ENCODE results near the gene MAGI1. TPM values are rescaled to one million over a fixed set of nuclear protein-coding genes. Genes with fewer than 3 reads are reported as not detected.

The MAGI1 gene
- total RNA-seq, 2 experiments from 2014 or later = 0.29 to 4.3 TPM

- Mint-ChIP-seq H3K9me3 (ENCODE audit: low read depth) (peaks cover 2% of the 10 kb centered on the region), H3K4me1 (no peaks in the 10 kb centered on the region), H3K4me3 (no peak overlapping the region), H3K27ac (no peak overlapping the region), H3K27me3 (no peaks in the 10 kb centered on the region), H3K36me3 (no peaks in the 10 kb centered on the region)
- no peak for ATAC-seq
- no peak for DNase-seq
- CTCF ChIA-PET = no interaction called here
Measured at GRCh38 chr3:65445573-65446169, 593.0 kb downstream of the MAGI1 start.

GRCh38 chr3:65444447-65444815, 594.3 kb downstream of the MAGI1 start:
- no peak for ATAC-seq
- peaks cover 2% of the 10 kb centered on the region for H3K9me3 Mint-ChIP-seq (ENCODE audit: low read depth)
- H3K36me3 Mint-ChIP-seq = no peaks in the 10 kb centered on the region

GRCh38 chr3:65443739-65444446, 594.8 kb downstream of the MAGI1 start:
- Mint-ChIP-seq H3K27ac (no peak overlapping the region), H3K27me3 (no peaks in the 10 kb centered on the region), H3K9me3 (ENCODE audit: low read depth) (peaks cover 2% of the 10 kb centered on the region), H3K36me3 (no peaks in the 10 kb centered on the region), H3K4me3 (no peak overlapping the region), H3K4me1 (no peaks in the 10 kb centered on the region)
- ATAC-seq (no peak), DNase-seq (no peak)
- CTCF ChIA-PET = no interaction called here

More at GRCh38 chr3:65444447-65444815, 594.3 kb downstream of the MAGI1 start:
- no peak overlapping the region for H3K27ac Mint-ChIP-seq
- no peak for DNase-seq
- H3K27me3 Mint-ChIP-seq = no peaks in the 10 kb centered on the region
- H3K4me1 Mint-ChIP-seq = no peaks in the 10 kb centered on the region
- CTCF ChIA-PET = no interaction called here
- H3K4me3 Mint-ChIP-seq = no peak overlapping the region

- Mint-ChIP-seq H3K27me3 (no peaks in the 10 kb centered on the region), H3K27ac (no peak overlapping the region), H3K36me3 (no peaks in the 10 kb centered on the region), H3K4me3 (no peak overlapping the region), H3K9me3 (ENCODE audit: low read depth) (no peaks in the 10 kb centered on the region), H3K4me1 (no peaks in the 10 kb centered on the region)
- DNase-seq (no peak), ATAC-seq (no peak)
- CTCF ChIA-PET = no interaction called here
Measured at GRCh38 chr3:65439641-65440284, 599.0 kb downstream of the MAGI1 start.

- Mint-ChIP-seq H3K4me3 (no peak overlapping the region), H3K36me3 (no peaks in the 10 kb centered on the region), H3K4me1 (no peaks in the 10 kb centered on the region), H3K27ac (no peak overlapping the region), H3K27me3 (no peaks in the 10 kb centered on the region), H3K9me3 (ENCODE audit: low read depth) (no peaks in the 10 kb centered on the region)
- DNase-seq (no peak), ATAC-seq (no peak)
- CTCF ChIA-PET = no interaction called here
Measured at GRCh38 chr3:65438612-65439011, 600.1 kb downstream of the MAGI1 start.

GRCh38 chr3:65438096-65438495, 600.6 kb downstream of the MAGI1 start:
- Mint-ChIP-seq H3K27ac (no peak overlapping the region), H3K4me1 (no peaks in the 10 kb centered on the region), H3K9me3 (ENCODE audit: low read depth) (no peaks in the 10 kb centered on the region), H3K36me3 (no peaks in the 10 kb centered on the region), H3K27me3 (no peaks in the 10 kb centered on the region), H3K4me3 (no peak overlapping the region)
- ATAC-seq (no peak), DNase-seq (no peak)
- CTCF ChIA-PET = no interaction called here

- no peak for ATAC-seq
- no peak for DNase-seq
- Mint-ChIP-seq H3K27me3 (no peaks in the 10 kb centered on the region), H3K9me3 (ENCODE audit: low read depth) (no peaks in the 10 kb centered on the region), H3K4me3 (no peak overlapping the region), H3K27ac (no peak overlapping the region), H3K36me3 (no peaks in the 10 kb centered on the region), H3K4me1 (no peaks in the 10 kb centered on the region)
- CTCF ChIA-PET = no interaction called here
Measured at GRCh38 chr3:65436580-65436979, 602.1 kb downstream of the MAGI1 start.

GRCh38 chr3:65433480-65433879, 605.2 kb downstream of the MAGI1 start:
- no peak for DNase-seq
- Mint-ChIP-seq H3K27ac (no peak overlapping the region), H3K36me3 (no peaks in the 10 kb centered on the region), H3K9me3 (ENCODE audit: low read depth) (no peaks in the 10 kb centered on the region), H3K27me3 (no peaks in the 10 kb centered on the region), H3K4me1 (no peaks in the 10 kb centered on the region), H3K4me3 (no peak overlapping the region)
- CTCF ChIA-PET = no interaction called here
- ATAC-seq = no peak

- ATAC-seq (no peak), DNase-seq (no peak)
- CTCF ChIA-PET = no interaction called here
- H3K27me3 Mint-ChIP-seq = no peaks in the 10 kb centered on the region
- no peaks in the 10 kb centered on the region for H3K4me1 Mint-ChIP-seq
- H3K9me3 Mint-ChIP-seq (ENCODE audit: low read depth) = no peaks in the 10 kb centered on the region
- H3K4me3 Mint-ChIP-seq = no peak overlapping the region
- no peaks in the 10 kb centered on the region for H3K36me3 Mint-ChIP-seq
- no peak overlapping the region for H3K27ac Mint-ChIP-seq
Measured at GRCh38 chr3:65432388-65433003, 606.2 kb downstream of the MAGI1 start.

- CTCF ChIA-PET = no interaction called here
- Mint-ChIP-seq H3K4me3 (no peak overlapping the region), H3K27me3 (no peaks in the 10 kb centered on the region), H3K36me3 (no peaks in the 10 kb centered on the region), H3K27ac (no peak overlapping the region), H3K4me1 (no peaks in the 10 kb centered on the region), H3K9me3 (ENCODE audit: low read depth) (no peaks in the 10 kb centered on the region)
- DNase-seq (no peak), ATAC-seq (no peak)
Measured at GRCh38 chr3:65425880-65426279, 612.8 kb downstream of the MAGI1 start.

GRCh38 chr3:65422154-65422553, 616.6 kb downstream of the MAGI1 start:
- Mint-ChIP-seq H3K27me3 (no peaks in the 10 kb centered on the region), H3K27ac (no peak overlapping the region), H3K9me3 (ENCODE audit: low read depth) (no peaks in the 10 kb centered on the region), H3K36me3 (no peaks in the 10 kb centered on the region), H3K4me3 (no peak overlapping the region), H3K4me1 (no peaks in the 10 kb centered on the region)
- DNase-seq (no peak), ATAC-seq (no peak)
- CTCF ChIA-PET = no interaction called here

GRCh38 chr3:65419233-65419632, 619.5 kb downstream of the MAGI1 start:
- H3K9me3 Mint-ChIP-seq (ENCODE audit: low read depth) = peaks cover 3% of the 10 kb centered on the region
- no peak for DNase-seq
- no peaks in the 10 kb centered on the region for H3K27me3 Mint-ChIP-seq
- no peak overlapping the region for H3K4me3 Mint-ChIP-seq
- CTCF ChIA-PET = no interaction called here
- no peaks in the 10 kb centered on the region for H3K4me1 Mint-ChIP-seq
- H3K36me3 Mint-ChIP-seq = no peaks in the 10 kb centered on the region
- no peak for ATAC-seq
- H3K27ac Mint-ChIP-seq = no peak overlapping the region

- CTCF ChIA-PET = no interaction called here
- Mint-ChIP-seq H3K27me3 (no peaks in the 10 kb centered on the region), H3K4me1 (no peaks in the 10 kb centered on the region), H3K9me3 (ENCODE audit: low read depth) (peaks cover 4% of the 10 kb centered on the region), H3K4me3 (no peak overlapping the region), H3K36me3 (no peaks in the 10 kb centered on the region), H3K27ac (no peak overlapping the region)
- no peak for ATAC-seq
- no peak for DNase-seq
Measured at GRCh38 chr3:65413891-65414290, 624.8 kb downstream of the MAGI1 start.

- Mint-ChIP-seq H3K4me3 (no peak overlapping the region), H3K9me3 (ENCODE audit: low read depth) (peaks cover 4% of the 10 kb centered on the region), H3K27ac (no peak overlapping the region), H3K4me1 (no peaks in the 10 kb centered on the region), H3K36me3 (no peaks in the 10 kb centered on the region), H3K27me3 (no peaks in the 10 kb centered on the region)
- CTCF ChIA-PET = no interaction called here
- DNase-seq (no peak), ATAC-seq (no peak)
Measured at GRCh38 chr3:65412588-65412987, 626.1 kb downstream of the MAGI1 start.
